ENCODE results near the gene S100A11.
"Not testable (repeated sequence)": the region's sequence is repeated elsewhere in the genome, so short reads cannot be mapped to it uniquely, and the experiment has no call there.

S100A11 gene

DNA sequence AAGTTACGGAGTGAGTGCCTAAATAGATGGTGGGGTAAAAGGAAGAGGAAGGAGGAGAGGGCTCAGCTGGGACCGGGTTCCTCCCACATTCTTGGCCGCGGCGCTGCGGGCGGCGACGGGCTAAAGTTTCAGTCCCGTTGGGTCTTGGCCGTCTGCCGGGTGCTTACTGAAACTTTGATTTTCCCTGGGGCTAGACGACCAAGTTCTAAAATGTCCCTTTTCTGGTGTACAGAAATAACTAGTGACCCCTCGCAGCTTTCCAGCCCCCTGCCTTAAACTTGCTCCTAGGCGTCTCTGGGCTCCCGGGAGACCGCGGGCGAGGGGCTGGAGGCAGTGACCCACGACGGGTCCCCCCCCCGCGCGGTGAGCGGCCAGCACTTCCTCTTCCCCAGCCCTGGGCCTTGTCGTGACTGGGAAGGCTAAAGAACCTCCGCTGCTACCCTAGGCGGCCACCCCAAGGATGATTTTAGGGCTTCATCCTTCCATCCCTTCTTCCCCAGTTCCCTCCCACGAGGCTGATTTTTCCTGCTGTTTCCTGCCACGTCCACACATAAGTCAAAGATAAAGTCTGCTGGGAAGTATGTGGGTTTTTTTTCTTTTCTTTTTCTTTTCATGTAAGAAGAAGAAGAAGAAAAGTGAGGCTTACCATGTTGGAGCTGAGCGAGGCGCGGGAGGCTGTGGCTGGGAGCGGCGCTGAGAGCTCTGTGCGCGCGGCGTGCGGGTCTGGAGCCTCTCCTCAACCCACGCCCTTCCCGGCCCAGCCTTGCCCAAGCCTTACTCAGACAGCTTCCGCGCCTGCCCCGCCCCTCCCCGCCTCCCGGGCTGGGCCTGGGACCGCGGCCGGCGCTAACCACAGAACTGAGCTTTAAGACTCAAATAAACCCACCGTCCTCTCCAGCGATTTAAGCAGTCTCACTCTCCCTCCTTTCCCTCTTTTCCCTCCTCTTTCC, at the start of gene S100A11:
Gene S100A11, minus strand, starts transcription at position 738 of the 950 bp plus-strand sequence. Its CDS starts 89 bp downstream, at position 649.
- peak; percentile 58 for DNase-seq (ENCODE audit: low spot score)
- in situ Hi-C loops (cut with MboI; ENCODE audit: low pct_unique_long_range_greater_than_20kb, low sequenced_read_pairs, unreplicated experiment) = no loop called here
- TF ChIP-seq, protein P1, sequence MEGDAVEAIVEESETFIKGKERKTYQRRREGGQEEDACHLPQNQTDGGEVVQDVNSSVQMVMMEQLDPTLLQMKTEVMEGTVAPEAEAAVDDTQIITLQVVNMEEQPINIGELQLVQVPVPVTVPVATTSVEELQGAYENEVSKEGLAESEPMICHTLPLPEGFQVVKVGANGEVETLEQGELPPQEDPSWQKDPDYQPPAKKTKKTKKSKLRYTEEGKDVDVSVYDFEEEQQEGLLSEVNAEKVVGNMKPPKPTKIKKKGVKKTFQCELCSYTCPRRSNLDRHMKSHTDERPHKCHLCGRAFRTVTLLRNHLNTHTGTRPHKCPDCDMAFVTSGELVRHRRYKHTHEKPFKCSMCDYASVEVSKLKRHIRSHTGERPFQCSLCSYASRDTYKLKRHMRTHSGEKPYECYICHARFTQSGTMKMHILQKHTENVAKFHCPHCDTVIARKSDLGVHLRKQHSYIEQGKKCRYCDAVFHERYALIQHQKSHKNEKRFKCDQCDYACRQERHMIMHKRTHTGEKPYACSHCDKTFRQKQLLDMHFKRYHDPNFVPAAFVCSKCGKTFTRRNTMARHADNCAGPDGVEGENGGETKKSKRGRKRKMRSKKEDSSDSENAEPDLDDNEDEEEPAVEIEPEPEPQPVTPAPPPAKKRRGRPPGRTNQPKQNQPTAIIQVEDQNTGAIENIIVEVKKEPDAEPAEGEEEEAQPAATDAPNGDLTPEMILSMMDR (IDR thresholded peaks at IDR 0.05; ENCODE audit: extremely low read depth, insufficient read depth, missing control alignments) = no peak

DNA sequence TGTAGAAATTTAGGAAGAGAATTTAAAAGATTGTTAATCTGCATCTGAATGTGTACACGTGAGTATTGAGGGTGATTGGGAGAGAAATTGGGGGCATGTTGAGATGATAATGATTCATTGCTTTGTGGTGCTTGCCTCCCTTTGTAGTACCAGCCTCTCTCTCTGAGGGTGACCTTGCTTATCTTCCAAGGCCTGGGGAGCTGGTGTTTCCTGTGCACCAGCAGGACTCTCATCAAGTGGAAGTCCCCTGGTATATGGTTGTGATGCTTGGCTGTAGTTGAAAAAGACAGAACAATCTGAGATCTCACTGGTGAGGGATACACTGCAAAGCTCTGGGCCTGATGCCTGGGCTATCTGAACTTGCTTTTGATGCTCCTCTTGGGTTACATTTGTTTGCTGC, 48.0 kb upstream of the S100A11 start:
- TF ChIP-seq, protein P1 (IDR thresholded peaks at IDR 0.05; ENCODE audit: extremely low read depth, insufficient read depth, missing control alignments) = no peak
- DNase-seq (ENCODE audit: low spot score) = no peak
- in situ Hi-C loops (cut with MboI; ENCODE audit: low pct_unique_long_range_greater_than_20kb, low sequenced_read_pairs, unreplicated experiment) = no loop called here

DNA sequence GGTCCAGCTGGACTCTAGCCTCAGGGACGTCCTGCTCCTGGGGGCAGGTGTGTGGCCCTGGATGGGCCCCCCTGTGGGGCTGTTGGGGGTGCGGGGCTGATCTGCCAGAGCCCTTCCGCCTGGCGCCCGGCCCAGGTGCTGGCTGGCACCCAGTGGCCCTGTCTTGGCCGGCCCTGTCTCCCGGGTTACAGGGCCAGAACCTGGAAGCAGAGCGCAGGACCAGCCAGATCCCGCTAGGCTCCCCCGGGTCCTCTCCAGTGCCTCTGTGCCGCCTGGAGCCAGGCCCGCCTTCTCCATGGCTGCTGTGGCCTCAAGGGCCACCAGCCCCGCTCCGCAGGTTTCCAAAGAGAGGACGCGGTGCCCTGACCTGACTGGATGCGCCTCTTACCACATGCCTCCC, 44.2 kb upstream of the S100A11 start:
- DNase-seq (ENCODE audit: low spot score); in situ Hi-C loops (cut with MboI; ENCODE audit: low pct_unique_long_range_greater_than_20kb, low sequenced_read_pairs, unreplicated experiment): not testable (repeated sequence)

DNA sequence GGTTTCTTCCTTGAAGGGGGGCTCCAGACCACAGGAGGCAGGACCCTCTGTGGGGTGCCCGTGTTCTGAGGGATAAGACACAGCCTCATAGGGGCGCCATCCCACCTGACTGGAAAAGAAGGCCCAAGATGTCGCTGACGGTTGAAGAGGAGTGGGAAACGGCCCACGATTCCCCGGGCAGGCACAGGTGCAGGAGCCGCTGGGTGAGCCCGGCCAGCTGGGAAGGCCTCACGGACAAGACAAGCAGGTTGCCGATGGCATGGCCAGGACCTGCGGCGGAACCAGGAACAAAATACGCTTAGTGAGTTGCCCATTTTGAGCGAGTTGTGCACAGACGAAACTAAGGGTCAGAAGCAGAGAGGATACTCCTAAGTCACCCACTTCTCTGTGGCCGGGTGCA, 43.7 kb upstream of the S100A11 start:
- in situ Hi-C loops (cut with MboI; ENCODE audit: low pct_unique_long_range_greater_than_20kb, low sequenced_read_pairs, unreplicated experiment); DNase-seq (ENCODE audit: low spot score): not testable (repeated sequence)

DNA sequence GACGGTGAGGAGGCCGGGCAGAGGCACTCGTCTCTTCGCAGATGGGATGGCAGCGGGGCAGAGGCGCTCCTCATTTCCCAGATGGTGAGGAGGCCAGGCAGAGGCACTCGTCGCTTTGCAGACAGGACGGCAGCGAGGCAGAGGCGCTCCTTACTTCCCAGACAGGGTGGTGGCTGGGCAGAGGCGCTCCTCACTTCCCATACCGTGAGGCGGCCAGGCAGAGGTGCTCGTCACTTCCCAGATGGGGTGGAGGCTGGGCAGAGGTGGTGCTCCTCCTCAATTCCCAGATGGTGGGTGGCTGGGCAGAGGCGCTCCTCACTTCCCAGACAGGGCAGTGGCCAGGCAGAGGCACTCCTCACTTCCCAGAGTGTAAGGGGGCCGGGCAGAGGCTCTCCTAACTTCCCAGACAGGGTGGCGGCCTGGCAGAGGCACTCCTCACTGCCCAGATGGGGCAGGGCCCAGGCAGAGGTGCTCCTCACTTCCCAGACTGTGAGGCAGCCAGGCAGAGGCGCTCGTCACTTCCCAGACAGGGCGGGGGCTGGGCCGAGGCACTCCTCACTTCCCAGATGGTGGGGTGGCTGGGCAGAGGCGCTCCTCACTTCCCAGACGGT, 42.1 kb upstream of the S100A11 start:
- no peak for DNase-seq (ENCODE audit: low spot score)
- TF ChIP-seq, protein P1 (IDR thresholded peaks at IDR 0.05; ENCODE audit: extremely low read depth, insufficient read depth, missing control alignments) = no peak
- in situ Hi-C loops (cut with MboI; ENCODE audit: low pct_unique_long_range_greater_than_20kb, low sequenced_read_pairs, unreplicated experiment) = no loop called here

DNA sequence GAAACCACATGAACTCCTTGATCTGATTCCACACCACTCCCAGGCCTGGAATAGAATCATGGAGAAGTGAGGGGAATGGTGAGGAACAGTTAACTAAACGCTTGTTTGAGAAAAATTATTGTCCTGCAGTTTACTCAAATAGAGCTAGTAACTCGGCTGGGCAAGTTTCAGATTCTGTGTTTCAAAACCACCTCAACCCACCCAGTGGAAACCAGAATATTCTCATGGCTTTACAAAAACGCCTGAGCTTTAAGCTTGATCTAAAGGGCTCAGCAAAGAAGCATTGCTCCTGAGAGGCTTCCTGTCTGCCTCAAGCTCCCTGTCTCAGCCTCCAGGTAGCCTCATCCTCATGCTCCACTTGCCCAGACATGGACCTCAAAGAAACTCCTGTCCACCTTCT, 35.5 kb upstream of the S100A11 start:
- DNase-seq (ENCODE audit: low spot score) = no peak
- TF ChIP-seq, protein P1 (IDR thresholded peaks at IDR 0.05; ENCODE audit: extremely low read depth, insufficient read depth, missing control alignments) = no peak
- in situ Hi-C loops (cut with MboI; ENCODE audit: low pct_unique_long_range_greater_than_20kb, low sequenced_read_pairs, unreplicated experiment) = loop anchor here (25.0 kb wide), 1 partner anchor 390 kb away; no protein-coding TSS in a partner anchor

DNA sequence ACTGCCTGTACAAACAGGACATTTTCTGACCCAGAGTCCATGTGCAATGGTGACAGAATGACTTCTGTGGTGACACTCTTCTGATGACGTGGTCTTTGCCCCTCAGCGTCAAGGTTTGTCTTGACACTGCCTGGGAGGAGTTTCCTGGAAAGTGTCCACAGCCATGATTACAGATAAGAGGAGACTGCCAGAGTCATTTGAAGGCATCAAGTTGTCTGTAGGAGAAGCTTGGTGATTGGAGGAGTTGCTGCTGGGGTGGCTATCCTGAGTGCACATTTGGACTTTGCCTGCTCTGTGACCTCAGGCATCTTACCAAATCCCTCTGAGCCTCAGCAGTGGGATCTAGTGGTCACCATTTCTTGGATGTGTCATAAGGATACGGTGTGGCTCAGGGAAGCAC, 34.3 kb upstream of the S100A11 start:
- TF ChIP-seq, protein P1 (IDR thresholded peaks at IDR 0.05; ENCODE audit: extremely low read depth, insufficient read depth, missing control alignments) = no peak
- no peak for DNase-seq (ENCODE audit: low spot score)
- in situ Hi-C loops (cut with MboI; ENCODE audit: low pct_unique_long_range_greater_than_20kb, low sequenced_read_pairs, unreplicated experiment) = loop anchor here (25.0 kb wide), 1 partner anchor 391 kb away; no protein-coding TSS in a partner anchor
